Smooth muscle cell of the brain vasculature (primary cell): Measurements from ENCODE around the gene ATL2.
"Not testable (repeated sequence)": the region's sequence is repeated elsewhere in the genome, so short reads cannot be mapped to it uniquely, and the experiment has no call there.

ENCODE experiments used
- DNase-seq: peaks from one replicate; pipeline ENCODE4 v3.0.0-alpha.2; 2012; ENCODE audit warnings: low read depth, low spot score

ATL2 gene

GRCh38 chr2:38377050-38377828, at the start of gene ATL2:
ATL2 (minus strand) TSS chr2:38377273; CDS start chr2:38377260, 13 bp downstream.
- peak; percentile 81 for DNase-seq

GRCh38 chr2:38423763-38424162, 46.7 kb upstream of the ATL2 start:
- no peak for DNase-seq

DNA sequence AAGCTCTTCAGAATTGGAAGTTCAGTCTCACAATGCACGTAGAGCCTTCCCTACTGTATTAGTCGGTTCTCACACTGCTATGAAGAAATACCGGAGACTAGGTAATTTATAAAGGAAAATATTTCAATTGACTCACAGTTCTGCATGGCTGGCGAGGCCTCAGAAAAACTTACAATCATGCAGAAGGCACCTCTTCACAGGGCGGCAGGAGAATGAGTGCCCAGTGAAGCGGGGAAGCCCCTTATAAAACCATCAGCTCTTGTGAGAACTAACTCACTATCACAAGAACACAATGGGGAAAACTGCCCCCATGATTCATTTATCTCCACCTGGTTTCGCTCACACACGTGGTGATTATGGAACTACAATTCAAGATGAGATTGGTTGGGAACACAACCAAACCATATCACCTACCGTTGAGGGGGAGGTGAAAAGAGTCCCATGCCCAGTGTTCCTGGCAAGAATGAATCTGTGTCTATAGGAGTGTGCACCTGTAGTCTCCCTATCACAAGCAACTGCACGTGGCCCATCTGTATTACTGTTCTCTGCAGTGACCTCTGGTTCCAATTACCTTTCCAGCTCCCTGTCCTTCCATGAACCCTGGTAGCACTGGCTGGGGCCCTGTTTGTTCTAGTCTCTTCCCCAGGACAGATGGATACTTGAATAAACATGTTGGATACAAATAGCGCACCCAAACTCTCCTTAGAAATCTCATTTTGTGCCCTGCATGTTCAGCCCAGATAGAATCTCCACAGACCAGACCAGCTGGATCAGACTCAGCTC, 44.4 kb upstream of the ATL2 start:
- DNase-seq = no peak

- no peak for DNase-seq
These were observed 42.4 kb upstream of the ATL2 start for GRCh38 chr2:38419499-38419898.

DNA sequence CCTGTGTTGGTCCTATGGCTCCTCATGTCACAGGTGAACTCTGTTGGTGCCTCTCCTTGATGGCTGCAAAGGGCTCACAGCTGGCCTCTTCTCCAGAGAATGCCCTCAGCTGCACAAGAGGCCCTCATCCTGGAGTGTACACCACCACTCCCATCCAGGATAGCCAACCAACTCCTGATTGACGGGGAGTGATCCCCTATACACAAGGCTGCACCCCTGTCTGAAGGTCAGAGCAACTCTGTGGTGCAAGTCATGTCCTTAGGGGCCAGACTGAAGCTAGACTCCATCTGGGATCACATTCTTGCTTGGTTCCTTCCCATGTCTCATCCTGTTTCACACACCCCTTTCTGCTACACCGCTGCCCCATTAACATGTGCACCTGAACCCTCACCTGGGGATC, 41.7 kb upstream of the ATL2 start:
- no peak for DNase-seq

GRCh38 chr2:38417745-38418689, 40.9 kb upstream of the ATL2 start:
- DNase-seq = no peak

GRCh38 chr2:38416296-38417036, 39.4 kb upstream of the ATL2 start:
- DNase-seq = no peak

- no peak for DNase-seq
These were observed 38.7 kb upstream of the ATL2 start for GRCh38 chr2:38415728-38416291.

GRCh38 chr2:38415023-38415422, 38.0 kb upstream of the ATL2 start:
- no peak for DNase-seq

- DNase-seq = not testable (repeated sequence)
These were observed 35.3 kb upstream of the ATL2 start for GRCh38 chr2:38412235-38412871.

GRCh38 chr2:38409156-38410102, 32.4 kb upstream of the ATL2 start:
- DNase-seq = no peak

GRCh38 chr2:38407111-38407682, 30.1 kb upstream of the ATL2 start:
- DNase-seq = no peak

- no peak for DNase-seq
These were observed 29.6 kb upstream of the ATL2 start for GRCh38 chr2:38406597-38407110.

- DNase-seq = no peak
These were observed 29.0 kb upstream of the ATL2 start for GRCh38 chr2:38405917-38406596.

DNA sequence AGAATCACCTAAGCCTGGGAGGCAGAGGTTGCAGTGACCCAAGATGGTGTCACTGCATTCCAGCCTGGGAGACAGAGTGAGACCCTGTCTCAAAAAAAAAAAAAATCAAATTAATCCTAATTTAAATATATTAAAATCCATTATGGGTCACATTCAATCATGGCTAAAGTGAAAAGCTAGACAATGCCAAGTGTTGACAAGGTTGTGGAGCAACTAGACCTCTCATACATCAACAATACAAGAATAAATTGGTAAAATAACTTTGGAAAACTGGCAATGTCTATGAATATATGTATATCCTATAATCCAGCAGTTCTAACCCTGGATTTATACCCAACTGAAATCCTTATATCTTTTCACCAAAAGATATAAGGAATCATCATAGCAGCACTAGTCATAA, 23.4 kb upstream of the ATL2 start:
- DNase-seq = no peak

GRCh38 chr2:38398739-38399138, 21.7 kb upstream of the ATL2 start:
- DNase-seq = no peak

DNA sequence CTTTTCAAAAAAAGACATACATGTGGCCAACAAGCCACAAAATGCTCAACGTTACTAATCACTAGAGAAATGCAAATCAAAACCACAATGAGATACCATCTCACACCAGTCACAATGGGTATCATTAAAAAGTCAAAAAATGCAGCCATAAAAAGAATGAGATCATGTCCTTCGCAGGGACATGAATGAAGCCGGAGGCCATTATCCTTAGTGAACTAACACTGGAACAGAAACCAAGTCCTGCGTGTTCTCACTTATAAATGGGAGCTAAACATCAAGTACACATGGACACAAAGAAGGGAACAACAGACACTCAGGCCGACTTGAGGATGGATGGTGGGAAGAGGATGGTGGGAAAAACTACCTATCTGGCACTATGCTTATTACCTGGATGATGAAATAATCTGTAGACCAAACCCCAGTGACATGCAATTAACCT, 17.8 kb upstream of the ATL2 start:
- DNase-seq = no peak

DNA sequence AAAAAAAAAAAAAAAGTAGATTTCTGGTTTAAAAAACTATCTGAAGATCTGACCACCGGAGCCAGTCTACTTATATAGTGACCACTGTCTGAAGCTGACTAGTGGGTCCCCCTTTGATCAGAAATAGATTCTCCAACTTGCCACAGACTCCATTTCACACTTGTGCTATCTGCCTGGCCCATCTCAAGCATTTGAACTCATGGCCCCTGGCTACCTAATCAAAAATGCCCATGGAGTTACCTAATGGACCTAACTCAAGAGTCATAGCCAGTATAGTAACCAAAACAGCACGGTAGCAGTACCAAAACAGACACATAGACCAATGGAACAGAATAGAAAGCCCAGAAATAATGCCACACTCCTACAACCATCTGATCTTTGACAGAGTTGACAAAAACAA, 17.0 kb upstream of the ATL2 start:
- DNase-seq = no peak
